Hematopoietic multipotent progenitor cell treated with erythropoietin and hydrocortisone succinate and interleukin-3 and kit ligand, for 17 days (in vitro differentiated cells): ENCODE results near the gene TMEM181.
"Not testable (repeated sequence)": the region's sequence is repeated elsewhere in the genome, so short reads cannot be mapped to it uniquely, and the experiment has no call there.

Experiments
- DNase-seq: peaks from one replicate; pipeline ENCODE4 v3.0.0-alpha.2; 2015; ENCODE audit warnings: low spot score

Gene TMEM181

GRCh38 chr6:158596861-158597260, 37.0 kb downstream of the TMEM181 start:
- no peak for DNase-seq

GRCh38 chr6:158597565-158597964, 37.7 kb downstream of the TMEM181 start:
- no peak for DNase-seq

- no peak for DNase-seq
These were observed 39.7 kb downstream of the TMEM181 start for GRCh38 chr6:158599635-158600034.

- DNase-seq: no peak
These were observed 43.6 kb downstream of the TMEM181 start for GRCh38 chr6:158603261-158604047.

- DNase-seq: no peak
These were observed 44.1 kb downstream of the TMEM181 start for GRCh38 chr6:158604048-158604406.

- peak; percentile 31 for DNase-seq
These were observed 45.5 kb downstream of the TMEM181 start for GRCh38 chr6:158605266-158605878.

GRCh38 chr6:158606011-158606410, 46.1 kb downstream of the TMEM181 start:
- not testable (repeated sequence) for DNase-seq

GRCh38 chr6:158606935-158607334, 47.0 kb downstream of the TMEM181 start:
- no peak for DNase-seq

- no peak for DNase-seq
These were observed 47.7 kb downstream of the TMEM181 start for GRCh38 chr6:158607411-158608170.

- DNase-seq: no peak
These were observed 48.3 kb downstream of the TMEM181 start for GRCh38 chr6:158608221-158608620.

GRCh38 chr6:158609455-158610155, 49.7 kb downstream of the TMEM181 start:
- no peak for DNase-seq

GRCh38 chr6:158610319-158610968, 50.6 kb downstream of the TMEM181 start:
- DNase-seq: no peak

- DNase-seq: no peak
These were observed 51.1 kb downstream of the TMEM181 start for GRCh38 chr6:158611039-158611438.

GRCh38 chr6:158611541-158612370, 51.9 kb downstream of the TMEM181 start:
- DNase-seq: no peak

GRCh38 chr6:158614606-158615005, 54.7 kb downstream of the TMEM181 start:
- not testable (repeated sequence) for DNase-seq

- DNase-seq: not testable (repeated sequence)
These were observed 58.4 kb downstream of the TMEM181 start for GRCh38 chr6:158618289-158618688.

- no peak for DNase-seq
These were observed 60.3 kb downstream of the TMEM181 start for GRCh38 chr6:158619922-158620801.

GRCh38 chr6:158620963-158621693, 61.2 kb downstream of the TMEM181 start:
- DNase-seq: no peak
